Stimulated activated CD8-positive, alpha-beta memory T cell treated with anti-CD3 and anti-CD28 coated beads, Interleukin-12 subunit alpha, Interleukin-12 subunit beta, amount 100 ng/mL, for 1 hour (primary cell): ENCODE data around the gene DAGLA.
"Not testable (repeated sequence)": the region's sequence is repeated elsewhere in the genome, so short reads cannot be mapped to it uniquely, and the experiment has no call there.

ENCODE experiments used
- DNase-seq: peaks from one replicate; pipeline ENCODE4 v3.0.0-alpha.2; 2020; ENCODE audit warnings: low read depth

Gene DAGLA

DNA sequence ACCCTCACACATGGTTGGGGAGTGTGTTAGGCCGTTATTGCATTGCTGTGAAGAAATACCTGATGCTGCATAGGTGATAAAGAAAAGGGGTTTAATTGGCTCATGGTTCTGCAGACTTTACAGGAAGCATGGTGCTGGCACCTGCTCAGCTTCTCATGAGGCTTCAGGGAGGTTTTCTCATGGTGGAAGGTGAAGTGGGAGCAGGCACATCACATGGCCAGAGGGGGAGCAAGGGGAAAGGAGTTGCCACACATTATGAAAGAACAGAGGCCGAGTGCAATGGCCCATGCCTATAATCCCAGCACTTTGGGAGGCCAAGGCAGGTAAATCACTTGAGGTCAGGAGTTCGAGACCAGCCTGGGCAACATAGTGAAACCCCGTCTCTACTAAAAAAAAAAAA, 19.2 kb upstream of the DAGLA start:
- not testable (repeated sequence) for DNase-seq

DNA sequence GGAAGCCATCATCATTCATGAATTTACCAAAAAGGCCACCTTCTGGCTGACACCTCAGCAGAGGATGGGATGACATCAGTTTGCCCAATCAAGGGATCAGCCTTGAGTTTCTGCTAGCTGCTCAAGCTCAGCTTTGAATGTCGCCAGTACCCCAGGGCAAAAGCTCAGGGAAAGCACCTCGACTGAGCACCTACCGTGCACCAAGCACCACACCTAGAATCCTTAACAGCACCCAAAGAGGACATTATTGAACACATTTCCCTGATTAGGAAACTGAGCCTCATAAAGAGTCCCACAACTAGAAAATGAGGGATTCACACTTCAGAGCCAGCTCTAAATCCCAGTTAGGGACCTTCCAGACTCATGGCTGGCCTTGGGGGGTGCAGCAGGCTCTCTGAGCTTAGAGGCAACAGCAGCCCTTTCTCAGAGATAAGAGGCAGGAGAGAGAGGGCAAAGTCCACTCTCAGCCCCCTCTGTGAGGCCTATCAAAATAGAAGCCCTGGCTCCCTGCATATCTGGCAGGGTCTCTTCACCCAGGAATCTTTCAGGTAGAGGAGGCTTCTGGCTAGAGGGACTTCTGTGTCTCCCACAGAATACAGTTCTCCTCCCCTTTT, 13.4 kb upstream of the DAGLA start:
- no peak for DNase-seq

DNA sequence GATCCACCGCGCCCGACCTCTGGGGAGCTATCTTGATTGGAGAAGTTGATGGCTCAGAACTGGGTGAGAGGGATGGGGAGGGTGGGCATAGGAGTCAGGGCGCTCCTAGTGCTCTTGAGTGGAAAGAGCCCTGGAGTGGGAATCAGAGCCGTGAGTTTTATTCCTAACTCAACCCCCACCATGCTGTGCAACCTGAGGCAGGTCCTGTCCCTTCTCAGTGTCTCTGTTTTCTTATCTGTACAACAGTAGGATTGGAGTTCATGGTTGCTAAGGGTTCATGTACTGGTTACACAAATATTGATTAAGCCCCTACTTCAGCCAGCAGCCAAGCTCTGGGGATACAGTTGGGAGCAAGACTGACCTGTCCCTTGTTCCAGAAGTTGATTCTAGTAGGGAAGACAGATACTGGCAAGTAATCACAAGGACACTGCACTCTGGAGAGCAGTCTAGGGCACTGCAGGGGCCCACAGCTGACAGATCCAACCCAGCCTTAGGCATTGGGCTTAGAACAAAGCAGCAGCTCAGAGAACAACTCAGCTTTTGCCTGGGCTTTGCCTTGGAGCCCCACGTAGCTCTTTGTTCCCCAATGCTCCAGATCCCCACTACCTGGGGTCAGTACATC, 12.4 kb upstream of the DAGLA start:
- DNase-seq = no peak

GRCh38 chr11:61669417-61669816, 10.8 kb upstream of the DAGLA start:
- DNase-seq = no peak

DNA sequence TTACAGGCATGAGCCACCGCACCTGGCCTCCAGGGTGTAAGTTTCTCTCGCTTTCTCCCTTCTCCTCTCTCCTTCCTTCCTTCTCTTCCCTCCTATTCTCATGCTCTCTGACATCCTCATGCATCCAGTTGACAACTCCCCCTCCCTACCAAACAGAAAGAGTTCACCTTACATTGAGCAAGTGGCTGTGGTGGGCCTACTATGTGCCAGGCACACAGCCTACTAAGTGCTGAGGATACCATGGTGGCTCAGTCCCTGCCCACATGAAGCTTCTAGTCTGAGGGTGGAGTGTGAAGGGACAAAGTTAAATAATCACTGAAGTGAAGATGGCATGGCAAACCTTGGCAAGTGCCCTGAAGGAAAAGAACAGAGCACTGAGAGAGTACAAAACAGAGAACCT, 9.6 kb upstream of the DAGLA start:
- DNase-seq = no peak

GRCh38 chr11:61671527-61671926, 8.7 kb upstream of the DAGLA start:
- DNase-seq = no peak

GRCh38 chr11:61673946-61674467, 6.2 kb upstream of the DAGLA start:
- not testable (repeated sequence) for DNase-seq

DNA sequence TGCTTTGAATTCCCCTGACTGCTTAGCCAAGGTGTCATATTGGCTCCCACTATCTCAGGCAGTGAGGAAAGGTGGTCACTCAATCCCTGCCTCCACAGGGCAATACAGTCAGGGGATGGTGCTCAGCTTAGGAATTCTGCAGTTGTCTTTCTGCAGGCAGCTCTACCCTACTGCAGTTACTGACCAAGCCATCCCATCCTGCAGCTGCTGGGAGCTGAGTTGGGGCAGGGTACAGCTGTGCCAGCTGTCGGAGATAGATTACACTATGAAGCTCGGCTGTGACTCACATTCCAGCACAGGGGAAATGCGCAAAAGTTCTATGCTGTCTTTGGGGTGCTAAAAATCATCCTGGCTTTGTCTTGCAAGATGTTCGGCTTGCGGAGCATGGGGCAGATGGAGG, 4.4 kb upstream of the DAGLA start:
- no peak for DNase-seq

DNA sequence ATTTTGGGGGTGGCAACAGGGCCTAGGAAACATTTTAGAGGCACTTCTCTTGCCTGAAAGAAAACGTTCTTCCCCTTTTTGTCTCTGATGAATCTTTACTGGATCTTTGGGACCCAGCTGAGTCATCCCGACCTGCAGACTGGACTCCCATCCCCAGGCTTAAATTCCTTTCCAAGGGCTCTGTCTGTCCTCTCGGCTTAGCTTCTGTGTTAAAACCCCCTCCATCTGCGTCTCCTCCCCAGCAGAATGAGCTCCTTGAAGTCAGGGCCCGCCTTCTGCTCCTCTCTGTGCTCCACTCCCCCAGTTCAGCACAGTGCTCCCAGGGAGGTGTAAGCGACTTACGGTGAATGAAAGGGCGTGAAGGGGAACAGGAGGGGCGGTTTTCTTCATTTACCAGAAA, 895 bp upstream of the DAGLA start:
- DNase-seq = no peak

GRCh38 chr11:61680622-61681221, 531 bp downstream of the DAGLA start:
- no peak for DNase-seq

- no peak for DNase-seq
These were observed 2.0 kb downstream of the DAGLA start for GRCh38 chr11:61682093-61682732.

- no peak for DNase-seq
These were observed 2.9 kb downstream of the DAGLA start for GRCh38 chr11:61682906-61683675.

DNA sequence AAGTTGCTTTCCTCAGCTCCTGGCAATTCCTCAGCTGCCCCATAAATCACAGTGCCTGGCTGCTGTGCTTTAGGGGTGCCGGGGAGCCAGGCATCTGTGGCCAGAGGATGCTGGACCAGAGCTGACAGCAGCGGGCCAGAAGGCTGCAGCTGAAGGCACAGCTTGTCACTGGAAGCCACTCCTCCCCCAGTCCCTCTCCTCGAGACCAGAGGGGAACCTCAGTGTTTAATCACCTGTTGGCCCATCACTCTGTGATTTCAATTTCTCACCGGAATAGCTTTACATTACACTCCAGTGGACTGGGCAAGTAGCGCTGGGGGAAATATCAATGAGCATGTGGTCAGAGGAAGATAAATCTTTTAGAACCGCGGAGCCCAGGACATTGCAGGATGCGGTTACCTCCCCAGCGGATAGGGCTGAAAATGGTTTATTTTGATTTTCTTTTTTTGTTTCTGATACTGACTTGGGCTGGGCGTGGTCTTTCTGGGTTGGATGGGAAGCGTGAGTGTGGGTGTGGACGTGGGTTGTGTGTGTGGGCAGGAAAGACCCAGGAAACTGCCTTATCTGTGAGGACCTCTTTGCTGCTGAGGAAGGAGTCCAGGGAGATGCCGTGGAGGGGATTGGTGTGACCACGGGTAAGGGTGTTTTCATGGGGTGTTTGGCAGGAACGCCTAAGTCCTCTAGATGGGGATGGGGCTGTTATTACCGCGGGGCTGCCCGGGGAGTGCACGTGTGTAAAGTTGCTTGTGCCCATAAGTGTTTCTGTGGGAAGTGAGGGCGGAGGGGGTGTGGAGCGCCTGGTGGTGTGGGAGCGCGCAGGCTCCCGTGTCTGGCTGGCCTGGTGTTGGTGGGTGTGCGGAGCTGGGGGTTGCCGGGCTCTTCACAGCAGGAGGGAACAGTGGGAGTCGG, 4.0 kb downstream of the DAGLA start:
- DNase-seq = no peak

DNA sequence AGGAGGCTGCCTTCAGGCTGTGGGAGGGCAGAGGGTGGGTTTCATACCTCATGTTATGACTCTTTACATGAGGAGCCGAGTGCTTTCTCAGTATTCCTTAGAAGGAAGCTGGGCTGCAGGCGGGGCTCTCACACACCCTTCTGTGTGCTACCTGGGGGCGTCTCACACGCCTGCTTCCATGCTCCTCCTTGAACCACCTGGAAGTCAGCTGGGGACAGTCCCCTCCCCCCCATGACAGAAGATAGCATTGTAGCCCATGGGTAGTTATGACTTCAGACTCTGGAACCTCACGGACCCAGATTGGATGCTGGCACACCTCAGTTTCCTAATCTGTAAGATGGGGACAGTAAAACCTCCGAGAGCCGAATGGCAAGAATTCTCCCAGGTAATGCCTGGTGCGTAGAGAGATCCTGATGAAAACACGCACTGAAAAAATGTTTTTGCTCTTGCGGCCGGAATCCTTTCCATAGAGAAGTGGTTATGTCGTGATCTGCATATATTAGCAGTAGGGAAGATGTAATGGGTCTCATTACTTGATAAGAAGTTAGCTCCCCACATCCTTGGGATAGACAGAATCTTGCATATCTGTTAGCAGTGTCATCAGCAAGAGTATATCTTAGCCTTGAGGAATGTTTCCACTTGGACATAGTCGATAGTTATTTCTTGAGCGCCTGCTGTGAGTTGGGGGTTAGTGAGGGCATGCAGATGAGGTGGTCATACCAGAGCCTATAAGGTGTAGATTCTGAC, 4.9 kb downstream of the DAGLA start:
- DNase-seq = no peak

DNA sequence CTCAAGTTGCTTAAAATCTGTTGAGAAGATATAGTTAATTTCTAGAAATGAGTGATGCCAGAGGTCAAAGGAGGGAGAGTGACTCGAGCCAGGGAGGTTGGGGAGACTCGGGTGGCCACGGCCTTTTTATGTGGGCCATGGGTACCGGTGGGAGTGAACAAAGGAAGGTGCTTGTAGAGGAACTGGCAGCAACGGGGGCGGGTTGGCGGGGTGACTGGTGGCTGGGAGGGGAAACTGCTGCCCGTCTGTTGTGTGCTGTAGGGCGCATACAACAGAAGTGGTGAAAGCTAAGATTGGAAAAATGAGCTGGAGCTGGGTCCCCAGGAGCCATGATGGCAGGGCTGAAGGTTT, 5.4 kb downstream of the DAGLA start:
- no peak for DNase-seq

GRCh38 chr11:61686066-61686465, 5.9 kb downstream of the DAGLA start:
- no peak for DNase-seq

GRCh38 chr11:61686469-61686868, 6.3 kb downstream of the DAGLA start:
- no peak for DNase-seq

DNA sequence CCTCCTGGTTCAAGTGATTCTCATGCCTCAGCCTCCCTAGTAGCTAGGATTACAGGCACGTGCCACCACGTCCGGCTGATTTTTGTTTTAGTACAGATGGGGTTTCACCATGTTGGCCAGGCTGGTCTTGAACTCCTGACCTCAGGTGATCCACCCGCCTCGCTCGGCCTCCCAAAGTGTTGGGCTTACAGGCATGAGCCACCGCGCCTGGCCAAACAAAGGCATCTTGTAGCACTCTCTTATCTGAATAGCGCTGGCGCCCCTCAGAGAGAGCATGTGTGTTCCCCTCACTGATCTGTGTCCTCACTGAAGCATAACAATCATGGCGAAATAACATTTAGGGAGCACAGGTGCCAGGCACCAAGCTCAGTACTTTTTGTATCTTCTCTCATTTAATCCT, 7.2 kb downstream of the DAGLA start:
- no peak for DNase-seq

- no peak for DNase-seq
These were observed 8.4 kb downstream of the DAGLA start for GRCh38 chr11:61688365-61689163.

- DNase-seq = no peak
These were observed 8.9 kb downstream of the DAGLA start for GRCh38 chr11:61689164-61689496.
